Measurements from ENCODE around the gene MOB2.

Gene MOB2

GRCh38 chr11:1484695-1485503, 1.7 kb downstream of the MOB2 start:
- DNase-seq = no peak

GRCh38 chr11:1484061-1484671, 2.4 kb downstream of the MOB2 start:
- DNase-seq = no peak

GRCh38 chr11:1483445-1483961, 3.1 kb downstream of the MOB2 start:
- DNase-seq = no peak

- no peak for DNase-seq
These were observed 3.8 kb downstream of the MOB2 start for GRCh38 chr11:1482581-1483444.

- DNase-seq = no peak
These were observed 4.6 kb downstream of the MOB2 start for GRCh38 chr11:1481861-1482441.

- DNase-seq = no peak
These were observed 5.1 kb downstream of the MOB2 start for GRCh38 chr11:1481483-1481825.

GRCh38 chr11:1480555-1481482, 5.8 kb downstream of the MOB2 start:
- no peak for DNase-seq

- DNase-seq = no peak
These were observed 6.4 kb downstream of the MOB2 start for GRCh38 chr11:1480191-1480554.

GRCh38 chr11:1479678-1480118, 6.9 kb downstream of the MOB2 start:
- DNase-seq = no peak

GRCh38 chr11:1479006-1479677, 7.4 kb downstream of the MOB2 start:
- no peak for DNase-seq

- DNase-seq = no peak
These were observed 8.0 kb downstream of the MOB2 start for GRCh38 chr11:1478544-1478943.

GRCh38 chr11:1478011-1478410, 8.6 kb downstream of the MOB2 start:
- no peak for DNase-seq

GRCh38 chr11:1476940-1477736, 9.4 kb downstream of the MOB2 start:
- DNase-seq = no peak

- DNase-seq = no peak
These were observed 10.7 kb downstream of the MOB2 start for GRCh38 chr11:1475841-1476240.

- no peak for DNase-seq
These were observed 12.8 kb downstream of the MOB2 start for GRCh38 chr11:1473786-1474185.

- no peak for DNase-seq
These were observed 13.5 kb downstream of the MOB2 start for GRCh38 chr11:1473011-1473628.

GRCh38 chr11:1472180-1473005, 14.2 kb downstream of the MOB2 start:
- DNase-seq = no peak

GRCh38 chr11:1471736-1472135, 14.8 kb downstream of the MOB2 start:
- DNase-seq = no peak

All from DMS 273 treated with DMSO at 0.1 percent for 48 hours (cell line).